Panc1 (cell line): ENCODE results near the gene CNDP1. TPM values are rescaled to one million over a fixed set of nuclear protein-coding genes. Genes with fewer than 3 reads are reported as not detected.

Experiments
- ATAC-seq: fragments of 200-7000 bp; cut with Tn5 transposase; 2 replicates; pipeline ENCODE4 v1.9.1; 2020; ENCODE audit warnings: mild to moderate bottlenecking, moderate library complexity
- BruUV-seq: library from RNA; stranded (reverse); fragments of 400-500 nt; replicated peaks from 2 replicates; lab custom pipeline; 2021; lab: Mats Ljungman, UMichigan
- CTCF ChIA-PET: fragments of 300-600 bp; sonication (Branson Sonifier 250); formaldehyde crosslinking; loops from one replicate; lab custom pipeline; 2022; ENCODE audit warnings: antibody characterized with exemption; lab: Charles Lee
- POLR2A ChIA-PET: fragments of 300-600 bp; sonication (Branson Sonifier 250); formaldehyde crosslinking; loops from one replicate; lab custom pipeline; 2022; ENCODE audit warnings: antibody characterized with exemption; lab: Charles Lee
- DNase-seq: peaks from one replicate; pipeline ENCODE4 v3.0.0-alpha.2; 2010; ENCODE audit warnings: low read depth, low spot score
- H3K27ac ChIP-seq: 2 replicates; pipeline ENCODE4 v1.5.1; 2011; ENCODE audit warnings: mild to moderate bottlenecking, low read length, inconsistent platforms
- H3K27me3 ChIP-seq: fragments of 200-500 bp; sonication (Bioruptor generic); 2 replicates; pipeline ENCODE4 v1.6.0; 2014; ENCODE audit warnings: low read length, inconsistent platforms; ENCODE audit not compliant: control insufficient read depth, insufficient read depth
- H3K36me3 ChIP-seq: fragments of 200-500 bp; sonication (Bioruptor generic); 2 replicates; pipeline ENCODE4 v1.5.1; 2014; ENCODE audit warnings: inconsistent platforms, mild to moderate bottlenecking, low read length, moderate library complexity; ENCODE audit not compliant: control insufficient read depth, insufficient read depth
- H3K4me1 ChIP-seq: 2 replicates; pipeline ENCODE4 v1.5.1; 2011; ENCODE audit warnings: inconsistent platforms, mild to moderate bottlenecking, low read length, moderate library complexity; ENCODE audit not compliant: control insufficient read depth, insufficient read depth
- H3K4me3 ChIP-seq, 2 experiments: 2 replicates each; pipeline ENCODE4 v1.5.1; 2011 to 2012; ENCODE audit warnings: low read depth in 2 of 2, low read length in 2 of 2, mild to moderate bottlenecking in 2 of 2, inconsistent platforms in 1 of 2, moderate library complexity in 1 of 2
- H3K9me3 ChIP-seq: fragments of 200-500 bp; sonication (Bioruptor generic); 2 replicates; pipeline ENCODE4 v1.5.1; 2014; ENCODE audit warnings: low read depth, mild to moderate bottlenecking, inconsistent platforms, low read length, moderate library complexity; ENCODE audit not compliant: control insufficient read depth, insufficient read depth
- CTCF ChIP-seq: fragments of 450-650 bp; IDR thresholded peaks from 2 replicates; pipeline ENCODE4 v1.5.1; 2017; ENCODE audit warnings: mild to moderate bottlenecking
- POLR2AphosphoS5 ChIP-seq: IDR thresholded peaks from 2 replicates; pipeline ENCODE4 v1.6.1; 2012; ENCODE audit warnings: mild to moderate bottlenecking, low read depth, low read length, moderate library complexity
- SIN3A ChIP-seq: IDR thresholded peaks from 2 replicates; pipeline ENCODE4 v1.6.1; 2012; ENCODE audit warnings: low read depth, mild to moderate bottlenecking, low read length, moderate library complexity, borderline replicate concordance; ENCODE audit not compliant: insufficient read depth
- TCF7L2 ChIP-seq: IDR thresholded peaks from 2 replicates; pipeline ENCODE4 v1.6.1; 2011; ENCODE audit warnings: mild to moderate bottlenecking, low read depth, low read length, inconsistent platforms
- in situ Hi-C: cut with HindIII; loops from 2 replicates; pipeline ENCODE4 v1.10.0; 2016; ENCODE audit warnings: low sequenced_read_pairs, low pct_unique_long_range_greater_than_20kb
- intact Hi-C: fragments of 100-400 bp; cut with micrococcal nuclease; formaldehyde crosslinking; loops from one replicate; pipeline ENCODE4 v1.10.0; 2022; ENCODE audit not compliant: unreplicated experiment
- total RNA-seq: library from RNA; stranded (reverse); gene quantifications from one replicate; pipeline ENCODE4 v1.2.1, GENCODE V29; 2021; ENCODE audit not compliant: unreplicated experiment
- TF ChIP-seq, protein P1 (sequence below), 2 experiments: IDR thresholded peaks; 2 replicates each; pipeline ENCODE4 v1.6.1; 2011 to 2012; ENCODE audit warnings: low read depth in 2 of 2, control low read depth in 1 of 2, low read length in 1 of 2, mild to moderate bottlenecking in 1 of 2, moderate library complexity in 1 of 2; ENCODE audit not compliant: insufficient read depth in 1 of 2

Gene CNDP1
- total RNA-seq, 1 experiment from 2014 or later = not detected

DNA sequence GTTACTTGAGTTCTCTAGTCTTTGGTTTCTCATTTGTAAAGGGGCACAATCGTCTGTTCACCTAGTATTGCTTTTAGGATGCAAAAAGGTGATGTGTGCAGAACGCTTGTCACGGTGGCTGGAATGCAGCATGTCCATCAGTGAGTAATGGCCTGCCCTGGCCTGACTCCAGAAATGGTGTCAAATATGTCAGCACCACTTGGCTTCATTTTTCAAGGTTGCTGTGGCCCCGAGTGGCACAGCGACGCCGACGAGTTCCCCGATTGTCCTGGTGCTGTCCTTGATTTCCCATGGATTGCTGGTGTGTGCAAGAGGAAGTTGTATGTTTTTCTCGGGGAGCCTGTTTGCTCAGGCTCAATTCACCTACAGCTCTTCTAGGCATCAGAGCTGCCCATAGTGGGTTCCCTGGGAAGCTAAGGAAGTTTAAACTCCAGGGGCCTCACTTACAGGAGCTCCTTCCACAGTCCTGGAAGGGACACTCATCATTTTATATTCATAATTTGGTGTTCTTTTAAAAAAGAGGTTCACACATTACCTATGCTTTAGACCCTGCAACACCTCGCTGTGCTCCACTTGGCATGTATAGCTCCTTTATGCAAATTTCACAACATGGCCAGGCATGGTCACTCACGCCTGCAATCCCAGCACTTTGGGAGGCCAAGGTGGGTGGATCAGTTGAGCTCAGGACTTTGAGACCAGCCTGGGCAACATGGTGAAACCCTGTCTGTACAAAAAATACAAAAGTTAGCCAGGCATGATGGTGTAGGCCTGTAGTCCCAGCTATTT is 37.8 kb downstream of the CNDP1 start:
- H3K4me1 ChIP-seq = no peaks in the 10 kb centered on the region
- POLR2A ChIA-PET = no interaction called here
- in situ Hi-C loops = no loop called here
- H3K9me3 ChIP-seq = no peaks in the 10 kb centered on the region
- intact Hi-C loops = no loop called here
- no peak for TF ChIP-seq POLR2AphosphoS5
- TF ChIP-seq, protein P1, sequence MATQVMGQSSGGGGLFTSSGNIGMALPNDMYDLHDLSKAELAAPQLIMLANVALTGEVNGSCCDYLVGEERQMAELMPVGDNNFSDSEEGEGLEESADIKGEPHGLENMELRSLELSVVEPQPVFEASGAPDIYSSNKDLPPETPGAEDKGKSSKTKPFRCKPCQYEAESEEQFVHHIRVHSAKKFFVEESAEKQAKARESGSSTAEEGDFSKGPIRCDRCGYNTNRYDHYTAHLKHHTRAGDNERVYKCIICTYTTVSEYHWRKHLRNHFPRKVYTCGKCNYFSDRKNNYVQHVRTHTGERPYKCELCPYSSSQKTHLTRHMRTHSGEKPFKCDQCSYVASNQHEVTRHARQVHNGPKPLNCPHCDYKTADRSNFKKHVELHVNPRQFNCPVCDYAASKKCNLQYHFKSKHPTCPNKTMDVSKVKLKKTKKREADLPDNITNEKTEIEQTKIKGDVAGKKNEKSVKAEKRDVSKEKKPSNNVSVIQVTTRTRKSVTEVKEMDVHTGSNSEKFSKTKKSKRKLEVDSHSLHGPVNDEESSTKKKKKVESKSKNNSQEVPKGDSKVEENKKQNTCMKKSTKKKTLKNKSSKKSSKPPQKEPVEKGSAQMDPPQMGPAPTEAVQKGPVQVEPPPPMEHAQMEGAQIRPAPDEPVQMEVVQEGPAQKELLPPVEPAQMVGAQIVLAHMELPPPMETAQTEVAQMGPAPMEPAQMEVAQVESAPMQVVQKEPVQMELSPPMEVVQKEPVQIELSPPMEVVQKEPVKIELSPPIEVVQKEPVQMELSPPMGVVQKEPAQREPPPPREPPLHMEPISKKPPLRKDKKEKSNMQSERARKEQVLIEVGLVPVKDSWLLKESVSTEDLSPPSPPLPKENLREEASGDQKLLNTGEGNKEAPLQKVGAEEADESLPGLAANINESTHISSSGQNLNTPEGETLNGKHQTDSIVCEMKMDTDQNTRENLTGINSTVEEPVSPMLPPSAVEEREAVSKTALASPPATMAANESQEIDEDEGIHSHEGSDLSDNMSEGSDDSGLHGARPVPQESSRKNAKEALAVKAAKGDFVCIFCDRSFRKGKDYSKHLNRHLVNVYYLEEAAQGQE (IDR thresholded peaks at IDR 0.05; ENCODE audit: insufficient read depth in 1 of 2, low read depth in 2 of 2, low read length in 1 of 2) = no peak
- TF ChIP-seq CTCF = no peak
- no peak for TF ChIP-seq SIN3A
- TF ChIP-seq TCF7L2 = no peak
- no peak overlapping the region for H3K4me3 ChIP-seq
- no peak for DNase-seq
- CTCF ChIA-PET = no interaction called here
- H3K27me3 ChIP-seq = peaks cover 17% of the 10 kb centered on the region
- H3K36me3 ChIP-seq = no peaks in the 10 kb centered on the region
- H3K27ac ChIP-seq = no peak overlapping the region
- ATAC-seq = no peak
- no TSS peak for BruUV-seq

DNA sequence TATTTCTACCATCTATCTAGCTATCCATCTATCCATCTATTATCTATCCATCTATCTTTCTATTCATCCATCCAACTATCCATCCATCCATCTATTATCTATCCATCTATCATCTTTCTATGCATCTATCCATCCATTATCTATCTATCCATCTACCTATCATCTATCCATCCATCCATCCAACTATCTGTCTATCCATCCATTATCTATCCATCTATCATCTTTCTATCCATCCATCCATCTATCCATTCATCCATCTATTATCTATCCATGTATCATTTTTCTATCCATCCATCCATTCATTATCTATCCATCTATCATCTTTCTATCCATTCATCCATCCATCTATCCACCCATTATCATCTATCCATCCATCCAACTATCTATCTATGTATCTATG is 38.8 kb downstream of the CNDP1 start:
- intact Hi-C loops (no loop called here), in situ Hi-C loops (no loop called here)
- H3K4me3 ChIP-seq = no peak overlapping the region
- no peak for DNase-seq
- ChIA-PET CTCF (no interaction called here), POLR2A (no interaction called here)
- no peak overlapping the region for H3K27ac ChIP-seq
- H3K27me3 ChIP-seq = peaks cover 26% of the 10 kb centered on the region
- no TSS peak for BruUV-seq
- TF ChIP-seq CTCF (no peak), SIN3A (no peak), POLR2AphosphoS5 (no peak), TCF7L2 (no peak)
- TF ChIP-seq, protein P1 (IDR thresholded peaks at IDR 0.05; ENCODE audit: insufficient read depth in 1 of 2, low read depth in 2 of 2, low read length in 1 of 2) = no peak
- no peaks in the 10 kb centered on the region for H3K9me3 ChIP-seq
- no peak for ATAC-seq
- no peaks in the 10 kb centered on the region for H3K4me1 ChIP-seq
- no peaks in the 10 kb centered on the region for H3K36me3 ChIP-seq
